ENCODE measurements around the gene EFR3B. TPM values are rescaled to one million over a fixed set of nuclear protein-coding genes. Genes with fewer than 3 reads are reported as not detected.

The EFR3B gene
- total and polyA plus RNA-seq, 7 donors: 0.59 to 12.7 (median 1.7) TPM

- ATAC-seq: no peak
- intact Hi-C loops (cut with DNase I): loop anchor here in 1 of 2 donors (5.0 kb wide), 1 partner anchor 221 kb away; no protein-coding TSS in a partner anchor
- H3K27ac ChIP-seq: no peak overlapping the region
- H3K4me1 ChIP-seq: no peaks in the 10 kb centered on the region
- TF ChIP-seq, protein P1, sequence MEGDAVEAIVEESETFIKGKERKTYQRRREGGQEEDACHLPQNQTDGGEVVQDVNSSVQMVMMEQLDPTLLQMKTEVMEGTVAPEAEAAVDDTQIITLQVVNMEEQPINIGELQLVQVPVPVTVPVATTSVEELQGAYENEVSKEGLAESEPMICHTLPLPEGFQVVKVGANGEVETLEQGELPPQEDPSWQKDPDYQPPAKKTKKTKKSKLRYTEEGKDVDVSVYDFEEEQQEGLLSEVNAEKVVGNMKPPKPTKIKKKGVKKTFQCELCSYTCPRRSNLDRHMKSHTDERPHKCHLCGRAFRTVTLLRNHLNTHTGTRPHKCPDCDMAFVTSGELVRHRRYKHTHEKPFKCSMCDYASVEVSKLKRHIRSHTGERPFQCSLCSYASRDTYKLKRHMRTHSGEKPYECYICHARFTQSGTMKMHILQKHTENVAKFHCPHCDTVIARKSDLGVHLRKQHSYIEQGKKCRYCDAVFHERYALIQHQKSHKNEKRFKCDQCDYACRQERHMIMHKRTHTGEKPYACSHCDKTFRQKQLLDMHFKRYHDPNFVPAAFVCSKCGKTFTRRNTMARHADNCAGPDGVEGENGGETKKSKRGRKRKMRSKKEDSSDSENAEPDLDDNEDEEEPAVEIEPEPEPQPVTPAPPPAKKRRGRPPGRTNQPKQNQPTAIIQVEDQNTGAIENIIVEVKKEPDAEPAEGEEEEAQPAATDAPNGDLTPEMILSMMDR (IDR thresholded peaks at IDR 0.05): no peak
- no peak overlapping the region for H3K4me3 ChIP-seq
- 68 to 77% (median 74%) methylated on average over 5 of the region's 5 CpGs for WGBS, 3 donors
- H3K36me3 ChIP-seq (ENCODE audit: insufficient read depth in 1 of 2, low read depth in 1 of 2): no peaks in the 10 kb centered on the region
- H3K9me3 ChIP-seq: no peaks in the 10 kb centered on the region
- DNase-seq: no peak
- H3K27me3 ChIP-seq (ENCODE audit: insufficient read depth in 3 of 3, low read length in 2 of 3): no peaks in the 10 kb centered on the region
These were observed 156.7 kb downstream of the EFR3B start for GRCh38 chr2:25198576-25198975.

DNA sequence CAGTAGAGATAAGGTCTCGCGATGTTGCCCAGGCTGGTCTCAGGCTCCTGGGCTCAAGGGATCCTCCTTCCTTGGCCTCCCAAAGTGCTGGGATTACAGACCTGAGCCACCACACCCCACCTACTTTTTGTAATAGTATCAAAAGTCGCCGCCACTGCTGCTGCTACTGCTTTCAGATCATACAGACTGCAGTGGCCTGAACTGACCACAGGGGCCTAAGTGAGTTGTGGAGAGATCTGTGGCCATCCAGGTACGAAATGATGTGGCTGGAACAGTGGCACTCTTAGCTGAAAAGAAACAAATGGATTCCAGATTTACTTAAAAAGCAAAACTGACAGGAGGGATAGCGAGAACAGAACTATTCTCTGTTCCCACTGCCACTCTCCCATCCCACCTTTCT, 159.4 kb downstream of the EFR3B start:
- Histone ChIP-seq H3K4me3 (no peak overlapping the region), H3K36me3 (ENCODE audit: insufficient read depth in 1 of 2, low read depth in 1 of 2) (no peaks in the 10 kb centered on the region), H3K27ac (no peak overlapping the region), H3K4me1 (no peaks in the 10 kb centered on the region), H3K27me3 (ENCODE audit: insufficient read depth in 3 of 3, low read length in 2 of 3) (no peaks in the 10 kb centered on the region), H3K9me3 (no peaks in the 10 kb centered on the region)
- ATAC-seq (no peak), DNase-seq (no peak)
- 78 to 84% (median 82%) methylated on average over 6 of the region's 6 CpGs for WGBS, 3 donors
- TF ChIP-seq, protein P1 (IDR thresholded peaks at IDR 0.05): no peak
- intact Hi-C loops (cut with DNase I): no loop called here

DNA sequence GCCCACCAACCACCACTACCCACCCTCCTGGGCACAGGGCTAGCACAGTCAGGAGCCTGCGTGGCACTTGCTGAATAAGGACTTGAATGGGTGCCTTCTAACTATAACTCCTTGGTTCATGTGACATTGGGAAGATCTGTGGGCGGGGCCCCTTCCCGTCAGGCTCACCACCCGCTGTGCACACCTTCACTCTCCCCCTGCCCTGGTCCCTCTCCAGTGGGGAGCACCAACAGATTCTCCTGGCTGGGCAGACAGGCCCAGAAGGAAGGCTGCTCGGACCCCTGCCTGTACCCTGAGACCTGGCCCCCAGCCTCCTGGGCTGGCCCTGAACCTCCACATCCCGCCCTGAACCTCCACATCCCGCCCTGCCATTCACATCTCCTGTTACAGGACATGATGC, 159.9 kb downstream of the EFR3B start:
- TF ChIP-seq, protein P1 (IDR thresholded peaks at IDR 0.05): no peak
- H3K9me3 ChIP-seq: no peaks in the 10 kb centered on the region
- no peak for DNase-seq
- no peaks in the 10 kb centered on the region for H3K4me1 ChIP-seq
- 94 to 96% (median 95%) methylated on average over 7 of the region's 7 CpGs for WGBS, 3 donors
- H3K27ac ChIP-seq: no peak overlapping the region
- ATAC-seq: no peak
- no peaks in the 10 kb centered on the region for H3K36me3 ChIP-seq (ENCODE audit: insufficient read depth in 1 of 2, low read depth in 1 of 2)
- intact Hi-C loops (cut with DNase I): no loop called here
- no peak overlapping the region for H3K4me3 ChIP-seq
- no peaks in the 10 kb centered on the region for H3K27me3 ChIP-seq (ENCODE audit: insufficient read depth in 3 of 3, low read length in 2 of 3)

GRCh38 chr2:25202275-25202674, 160.4 kb downstream of the EFR3B start:
- Histone ChIP-seq H3K4me1 (no peaks in the 10 kb centered on the region), H3K27ac (no peak overlapping the region), H3K36me3 (ENCODE audit: insufficient read depth in 1 of 2, low read depth in 1 of 2) (no peaks in the 10 kb centered on the region), H3K9me3 (no peaks in the 10 kb centered on the region), H3K4me3 (no peak overlapping the region), H3K27me3 (ENCODE audit: insufficient read depth in 3 of 3, low read length in 2 of 3) (no peaks in the 10 kb centered on the region)
- ATAC-seq (no peak), DNase-seq (no peak)
- TF ChIP-seq, protein P1 (IDR thresholded peaks at IDR 0.05): no peak
- 81 to 88% (median 87%) methylated on average over 11 of the region's 11 CpGs for WGBS, 3 donors
- intact Hi-C loops (cut with DNase I): no loop called here

GRCh38 chr2:25204190-25204838, 162.4 kb downstream of the EFR3B start:
- WGBS, 3 donors: 51 to 58% (median 52%) methylated on average over 45 to 59 of the region's 59 CpGs
- no peak for ATAC-seq

More at GRCh38 chr2:25204190-25204838, 162.4 kb downstream of the EFR3B start:
- Histone ChIP-seq H3K4me1 (no peaks in the 10 kb centered on the region), H3K4me3 (peak overlapping the region; percentile 46), H3K27me3 (ENCODE audit: insufficient read depth in 3 of 3, low read length in 2 of 3) (no peaks in the 10 kb centered on the region), H3K36me3 (ENCODE audit: insufficient read depth in 1 of 2, low read depth in 1 of 2) (no peaks in the 10 kb centered on the region), H3K9me3 (no peaks in the 10 kb centered on the region), H3K27ac (no peak overlapping the region)
- TF ChIP-seq, protein P1 (IDR thresholded peaks at IDR 0.05): no peak
- no peak for DNase-seq
- intact Hi-C loops (cut with DNase I): no loop called here
